AG08395 (cell line): ENCODE data around the gene BCAP29.
A peak's percentile ranks its signal among the peaks of the same experiment; 100 is the strongest.
"Not testable (repeated sequence)": the region's sequence is repeated elsewhere in the genome, so short reads cannot be mapped to it uniquely, and the experiment has no call there.

Experiments used
- DNase-seq: peaks from one replicate; pipeline ENCODE4 v3.0.0; 2012; ENCODE audit warnings: mixed read lengths, low spot score

Gene BCAP29

DNA sequence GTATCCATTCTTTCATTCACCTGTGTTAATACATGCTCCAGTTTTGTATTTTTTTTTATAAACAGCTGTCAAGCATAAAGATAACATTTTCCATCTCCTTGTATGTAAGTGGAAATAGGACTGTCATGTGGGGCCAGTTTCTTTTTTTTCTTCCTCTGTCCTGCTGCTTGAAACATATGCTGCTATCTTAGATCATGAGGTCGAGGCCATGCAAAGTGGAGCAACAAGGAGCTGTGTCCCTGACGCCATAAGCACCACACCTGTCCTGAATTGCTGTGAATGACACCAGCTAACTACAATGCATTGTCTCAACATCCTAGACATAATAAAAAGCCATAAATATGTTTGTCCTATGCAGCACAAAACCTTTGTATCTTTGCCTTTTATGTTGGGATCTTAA lies 42.8 kb downstream of the BCAP29 start:
- DNase-seq: no peak

DNA sequence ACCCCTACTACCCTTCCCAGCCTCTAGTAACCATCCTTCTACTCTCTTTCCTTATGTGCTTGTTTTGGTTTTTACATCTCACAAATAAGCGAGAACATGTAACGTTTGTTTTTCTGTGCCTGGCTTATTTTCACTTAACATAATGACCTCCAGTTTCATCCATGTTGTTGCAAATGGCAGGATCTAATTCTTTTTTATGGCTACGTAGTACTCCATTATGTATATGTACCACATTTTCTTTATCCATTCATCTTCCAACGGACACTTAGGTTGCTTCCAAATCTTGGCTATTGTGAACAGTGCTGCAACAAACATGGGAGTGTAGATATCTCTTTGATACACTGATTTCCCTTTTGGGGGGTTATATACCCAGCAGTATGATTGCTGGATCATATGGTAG lies 47.0 kb downstream of the BCAP29 start:
- no peak for DNase-seq

DNA sequence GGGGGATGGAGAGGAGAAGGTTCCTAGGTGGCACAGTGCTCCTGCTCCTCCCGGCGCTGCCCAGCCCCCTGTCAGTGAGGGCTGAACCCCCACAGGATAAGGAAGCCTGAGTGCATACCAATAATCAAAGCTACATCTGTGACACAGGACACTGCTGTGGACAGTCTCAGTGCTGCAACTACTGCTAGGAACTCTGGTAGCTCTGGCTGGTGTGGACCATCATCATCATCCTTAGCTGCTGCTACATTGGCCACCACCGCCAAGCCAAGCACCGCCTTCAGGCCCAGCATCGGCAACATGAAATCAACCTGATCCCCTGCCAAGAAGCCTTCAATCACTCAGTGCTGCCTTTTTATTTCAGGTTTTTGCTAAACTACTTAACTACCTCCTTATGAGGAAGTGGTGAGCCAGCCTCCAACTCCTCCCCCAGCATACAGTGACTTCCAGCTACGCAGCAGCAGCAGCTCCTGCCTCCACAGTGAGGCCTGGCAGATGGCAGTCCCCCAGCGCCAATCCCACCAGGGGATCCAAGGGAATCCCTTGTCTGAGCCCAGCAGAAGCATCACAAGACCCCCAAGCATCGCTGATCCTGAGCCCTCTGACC lies 48.5 kb downstream of the BCAP29 start:
- no peak for DNase-seq

DNA sequence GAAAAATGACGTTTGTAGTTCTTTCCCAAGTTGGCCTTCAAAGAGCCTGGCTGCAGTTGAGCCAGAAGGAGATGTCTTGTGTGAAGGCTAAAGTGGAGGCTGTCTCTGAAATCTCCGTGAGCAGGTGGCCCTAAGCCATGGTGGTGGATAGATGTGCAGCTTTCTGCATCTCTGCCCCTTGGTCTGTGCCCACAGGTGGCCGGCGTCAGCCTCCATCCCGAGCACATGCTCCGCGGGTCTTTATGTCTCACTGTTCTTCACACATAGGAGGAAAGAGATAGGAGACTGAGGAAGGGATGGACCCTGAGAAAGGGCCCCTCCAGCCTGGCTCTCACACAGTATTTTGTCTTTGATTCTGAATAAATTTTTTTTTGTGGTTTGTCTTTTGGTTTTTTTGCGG lies 50.3 kb downstream of the BCAP29 start:
- DNase-seq: no peak

DNA sequence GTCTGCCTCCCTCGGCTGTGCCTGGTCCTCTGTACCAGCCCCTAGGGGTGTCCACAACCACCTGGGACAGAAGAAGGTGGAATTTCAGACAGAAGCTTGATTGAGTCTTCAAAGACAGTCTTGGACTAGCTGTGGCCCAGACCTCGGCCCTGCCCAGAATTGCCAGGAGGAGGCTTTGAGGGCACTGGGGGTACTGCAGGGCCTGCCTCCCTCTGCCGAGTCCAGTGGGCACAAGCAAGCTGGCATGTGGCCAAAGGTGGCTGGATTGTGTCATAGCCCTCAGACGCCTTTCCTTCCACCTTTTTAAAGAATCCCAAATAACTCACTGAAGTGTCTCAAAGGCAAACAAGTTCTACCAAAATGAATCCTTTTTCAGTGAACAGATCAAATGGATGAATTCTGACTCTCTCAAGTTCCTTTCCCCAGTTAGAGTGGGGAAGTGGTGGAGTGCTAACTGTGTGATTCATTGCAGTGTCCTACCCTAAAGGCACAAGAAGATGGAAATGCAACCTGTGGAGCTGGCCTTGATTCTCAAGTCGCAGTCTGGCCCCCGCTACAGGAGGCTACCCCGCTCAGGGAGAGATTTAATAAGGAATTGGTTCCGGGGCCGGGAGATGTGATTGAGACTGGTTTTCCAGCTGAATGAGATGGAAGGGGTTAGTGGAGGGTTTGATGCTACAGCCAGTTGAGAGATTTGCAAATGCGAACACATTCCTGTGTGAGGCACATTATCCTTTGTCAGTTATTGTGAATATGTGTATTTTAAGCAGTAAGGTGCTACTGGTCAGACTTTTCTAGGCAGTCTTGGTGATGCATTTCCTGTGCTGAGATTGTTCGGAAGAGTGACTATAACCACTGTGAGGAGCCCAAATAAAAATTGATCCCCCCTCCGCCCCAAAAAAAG lies 51.8 kb downstream of the BCAP29 start:
- DNase-seq: no peak

DNA sequence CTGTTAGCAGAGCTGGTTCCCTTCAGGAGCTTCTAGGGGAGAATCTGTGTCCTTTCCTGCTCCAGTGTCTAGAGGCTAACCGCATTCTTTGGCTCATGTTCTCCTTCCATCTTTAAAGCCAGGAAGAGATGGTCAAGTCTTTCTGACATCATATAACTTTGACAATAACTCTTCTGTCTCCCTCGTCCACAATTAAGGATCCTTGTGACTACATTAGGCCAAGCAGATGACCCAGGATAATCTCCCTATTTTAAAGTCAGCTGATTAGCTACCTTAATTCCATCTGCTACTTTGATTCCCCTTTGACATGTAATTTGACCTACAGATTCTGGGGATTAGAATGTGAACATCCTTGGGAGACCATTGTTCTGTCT lies 52.4 kb downstream of the BCAP29 start:
- no peak for DNase-seq

DNA sequence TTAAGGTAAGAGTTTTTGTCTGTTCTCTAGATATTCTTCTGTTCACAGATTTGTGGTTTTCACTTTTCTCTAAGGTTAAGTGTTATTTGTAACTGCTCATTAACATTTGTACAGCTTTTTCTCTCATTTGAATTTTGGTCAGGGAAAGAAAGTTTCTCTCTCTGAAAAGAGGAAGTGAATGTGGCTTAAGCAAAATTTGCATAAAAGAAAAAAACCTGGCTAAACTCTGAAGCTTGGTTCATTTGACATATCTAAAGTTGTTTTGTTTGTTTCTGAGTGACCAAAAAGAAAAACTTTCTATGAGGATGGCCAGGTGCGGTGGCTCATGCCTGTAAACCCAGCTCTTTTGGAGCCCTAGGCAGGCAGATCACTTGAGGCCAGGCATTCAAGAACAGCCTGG lies 58.5 kb downstream of the BCAP29 start:
- no peak for DNase-seq

DNA sequence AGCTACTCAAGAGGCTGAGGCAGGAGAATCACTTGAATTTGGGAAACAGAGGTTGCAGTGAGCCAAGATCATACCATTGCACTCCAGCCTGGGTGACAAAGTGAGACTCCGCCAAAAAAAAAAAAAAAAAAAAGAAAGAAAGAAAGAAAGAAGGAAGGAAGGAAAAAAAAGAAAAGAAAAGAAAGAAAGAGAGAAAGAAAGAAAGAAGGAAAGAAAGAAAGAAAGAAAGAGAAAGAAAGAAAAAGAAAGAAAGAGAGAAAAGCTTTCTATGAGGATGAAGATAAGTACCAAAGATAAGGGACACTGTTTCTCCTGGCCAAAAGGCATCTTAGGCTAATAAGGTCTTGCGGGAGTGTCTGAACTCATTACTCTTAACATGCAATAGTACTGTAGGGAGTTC lies 59.0 kb downstream of the BCAP29 start:
- DNase-seq: not testable (repeated sequence)

DNA sequence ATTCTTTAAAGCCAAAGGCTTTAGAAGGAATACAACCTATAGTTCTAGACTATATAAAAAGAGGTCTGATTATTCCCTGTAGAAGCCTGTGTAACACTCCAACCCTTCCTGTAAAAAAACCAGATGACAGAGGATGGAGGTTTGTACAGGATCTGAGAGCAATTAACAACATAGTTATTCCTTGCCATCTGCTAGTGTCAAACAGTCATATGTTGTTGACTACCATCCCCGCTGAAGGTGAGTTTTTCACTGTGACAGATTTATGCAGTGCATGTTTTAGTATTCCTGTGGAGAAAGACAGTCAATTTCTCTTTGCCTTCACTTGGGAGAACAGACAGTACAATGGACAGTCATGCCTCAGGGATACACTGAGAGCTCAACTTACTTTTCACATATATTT lies 61.6 kb downstream of the BCAP29 start:
- DNase-seq: no peak

DNA sequence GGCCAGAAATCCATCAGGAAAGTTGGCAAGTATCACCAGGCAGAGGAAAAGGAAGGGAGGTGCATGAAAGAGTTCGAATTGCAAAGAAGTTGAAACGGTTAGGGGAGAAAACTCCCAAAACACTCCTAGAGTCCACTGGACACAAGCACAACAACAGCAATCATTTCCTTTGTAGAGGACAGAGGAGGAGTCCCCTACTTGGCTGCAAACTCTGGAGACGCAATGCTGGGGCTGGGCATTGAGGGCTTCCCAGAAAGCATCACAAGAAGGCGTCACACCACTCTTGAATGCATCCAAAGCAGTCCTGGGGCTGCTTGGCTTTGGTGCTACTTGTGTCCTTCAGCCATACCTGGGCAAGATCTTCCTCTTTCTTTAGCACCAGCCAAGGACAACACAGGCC lies 62.5 kb downstream of the BCAP29 start:
- DNase-seq: no peak

DNA sequence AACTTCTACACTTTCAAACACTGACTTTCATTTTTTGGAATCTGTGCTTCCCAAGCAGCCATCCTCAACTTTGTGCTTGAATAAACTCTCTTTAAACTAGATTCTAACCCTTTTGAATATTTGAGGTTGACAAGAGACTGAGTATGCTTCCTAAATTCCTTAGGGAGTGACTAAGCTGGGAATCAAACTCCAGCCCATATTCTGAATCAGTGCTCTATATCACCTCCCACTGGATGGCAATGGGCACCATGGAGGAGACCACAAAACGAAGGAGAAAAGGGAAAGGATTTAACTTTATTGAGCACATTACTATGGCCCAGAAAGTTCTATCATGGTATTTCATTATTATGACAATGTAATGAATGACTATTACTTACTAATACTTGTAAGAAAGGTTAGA lies 63.4 kb downstream of the BCAP29 start:
- DNase-seq: peak; percentile 55

DNA sequence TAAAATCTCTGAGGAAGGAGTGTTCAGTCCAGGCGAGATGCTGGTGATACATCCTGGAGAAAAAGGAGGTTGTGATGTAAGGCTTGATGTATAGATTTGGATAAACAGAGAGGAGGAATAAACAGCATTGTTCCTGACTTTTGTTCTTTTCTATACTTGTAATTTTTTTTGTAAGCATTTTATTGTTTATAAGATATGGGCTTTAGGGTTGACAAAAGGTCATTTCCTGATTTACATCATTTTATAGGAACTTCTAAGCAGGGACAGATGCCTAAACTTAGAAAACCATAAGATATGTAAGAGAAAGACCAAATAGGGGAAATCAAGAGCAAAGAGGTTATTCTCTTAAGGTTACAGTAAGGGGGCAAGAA lies 63.9 kb downstream of the BCAP29 start:
- DNase-seq: no peak

DNA sequence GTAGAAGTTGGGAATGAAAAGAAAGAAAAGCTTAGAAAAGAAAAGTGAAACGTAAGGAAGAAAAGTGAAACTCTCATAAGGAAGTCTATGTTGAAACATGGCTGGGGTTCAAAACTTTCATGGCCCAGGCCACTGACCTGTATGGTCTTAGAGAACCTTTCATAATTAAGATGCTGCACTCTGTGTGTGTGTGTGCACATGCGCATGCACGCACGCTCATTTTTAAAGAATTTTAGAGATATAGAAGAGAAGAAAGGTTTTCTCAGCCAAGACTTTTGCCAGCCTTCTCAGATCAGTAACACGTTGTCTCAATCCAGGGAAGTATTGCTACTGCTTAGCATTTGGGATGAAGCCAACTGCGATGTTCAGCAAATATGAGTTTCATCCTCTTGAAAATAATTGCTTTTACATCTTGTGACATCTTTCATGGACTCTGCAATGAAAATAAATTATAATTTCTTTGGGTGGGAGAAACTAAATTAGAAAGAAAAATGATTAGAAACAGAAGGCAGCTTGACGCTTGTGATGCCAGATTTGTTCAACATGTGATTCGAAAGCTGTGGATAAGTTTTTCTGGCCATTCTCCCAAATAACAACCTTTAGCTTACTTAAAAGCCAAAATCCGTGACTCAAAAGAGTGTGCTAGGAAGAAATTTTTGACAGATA lies 64.4 kb downstream of the BCAP29 start:
- no peak for DNase-seq

DNA sequence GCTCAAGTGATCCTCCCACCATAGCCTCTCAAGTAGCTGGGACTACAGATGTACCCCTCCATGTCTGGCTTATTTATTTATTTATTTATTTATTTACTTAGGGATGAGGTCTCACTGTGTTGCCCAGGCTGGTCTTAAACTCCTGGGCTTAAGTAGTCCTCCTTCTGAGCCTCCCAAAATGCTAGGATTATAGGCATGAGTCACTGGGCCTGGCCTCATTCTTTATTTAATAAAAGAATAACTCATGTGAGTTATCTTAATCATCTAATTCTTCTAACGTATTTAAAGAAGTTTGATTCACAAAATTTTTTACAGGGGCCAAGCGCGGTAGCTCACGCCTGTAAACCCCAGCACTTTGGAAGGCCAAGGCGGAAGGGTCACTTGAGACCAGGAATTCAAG lies 72.6 kb downstream of the BCAP29 start:
- DNase-seq: no peak

DNA sequence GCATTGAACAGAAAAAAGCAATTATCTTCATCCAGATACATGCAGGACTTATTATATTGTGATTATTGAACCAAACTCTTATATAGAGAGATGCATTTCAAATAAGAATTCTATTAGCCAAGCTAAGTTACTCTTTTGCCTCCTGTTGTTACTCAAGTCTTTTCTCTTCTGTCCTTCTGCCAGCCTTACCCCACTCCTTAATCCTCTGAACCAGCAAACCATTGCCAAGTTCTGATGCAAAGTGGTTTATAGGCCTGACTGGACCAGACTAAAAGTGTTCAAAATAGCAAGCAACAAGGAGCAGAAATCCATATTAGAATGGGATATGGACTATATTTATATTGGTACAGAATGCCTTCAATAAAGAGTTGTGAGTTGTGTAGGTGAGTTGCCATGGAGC lies 78.4 kb downstream of the BCAP29 start:
- DNase-seq: no peak

DNA sequence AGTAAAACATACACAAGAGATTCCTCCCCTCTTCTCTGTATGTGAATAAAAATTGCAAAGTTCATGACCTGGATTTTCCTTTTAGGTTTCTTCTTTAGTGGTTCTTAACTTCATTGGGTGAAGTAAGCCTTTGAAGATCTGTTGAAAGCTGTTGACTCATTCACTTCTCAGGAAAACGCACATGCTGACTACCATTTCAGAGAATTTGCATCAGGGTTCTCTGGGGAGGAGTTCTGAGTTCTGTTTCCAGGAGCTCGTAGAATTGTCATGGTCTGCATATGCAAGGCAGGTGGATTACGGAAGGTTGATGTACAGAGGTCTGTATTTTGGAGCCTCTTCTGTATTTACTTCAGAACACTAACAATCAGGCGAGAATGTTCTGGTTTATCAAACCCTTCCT lies 79.6 kb downstream of the BCAP29 start:
- peak; percentile 62 for DNase-seq

DNA sequence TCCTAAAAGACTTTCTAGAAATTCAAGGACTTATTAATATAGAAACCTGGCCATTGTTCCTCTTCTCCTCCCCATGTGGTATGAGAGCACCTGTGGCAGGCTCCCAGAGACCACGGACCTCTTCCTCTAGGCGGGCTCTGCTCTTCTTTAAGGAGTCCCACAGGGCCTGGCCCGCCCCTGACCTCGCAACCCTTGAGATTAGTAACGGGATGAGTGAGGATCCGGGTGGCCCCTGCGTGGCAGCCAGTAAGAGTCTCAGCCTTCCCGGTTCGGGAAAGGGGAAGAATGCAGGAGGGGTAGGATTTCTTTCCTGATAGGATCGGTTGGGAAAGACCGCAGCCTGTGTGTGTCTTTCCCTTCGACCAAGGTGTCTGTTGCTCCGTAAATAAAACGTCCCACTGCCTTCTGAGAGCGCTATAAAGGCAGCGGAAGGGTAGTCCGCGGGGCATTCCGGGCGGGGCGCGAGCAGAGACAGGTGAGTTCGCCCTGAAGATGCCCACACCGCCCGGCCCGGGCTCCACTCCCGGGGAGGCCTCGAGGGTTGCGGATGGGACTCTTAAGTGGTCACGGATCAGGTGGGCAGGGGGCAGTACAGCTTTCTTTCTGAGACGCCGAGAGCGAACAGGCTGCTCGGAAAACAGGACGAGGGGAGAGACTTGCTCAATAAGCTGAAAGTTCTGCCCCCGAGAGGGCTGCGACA lies 80.5 kb downstream of the BCAP29 start, which contains the start of gene SLC26A4:
TSS of gene SLC26A4 (plus strand) at position 448 of the 700 bp plus-strand sequence. CDS start 814 bp downstream, outside the sequence.
- DNase-seq: no peak

DNA sequence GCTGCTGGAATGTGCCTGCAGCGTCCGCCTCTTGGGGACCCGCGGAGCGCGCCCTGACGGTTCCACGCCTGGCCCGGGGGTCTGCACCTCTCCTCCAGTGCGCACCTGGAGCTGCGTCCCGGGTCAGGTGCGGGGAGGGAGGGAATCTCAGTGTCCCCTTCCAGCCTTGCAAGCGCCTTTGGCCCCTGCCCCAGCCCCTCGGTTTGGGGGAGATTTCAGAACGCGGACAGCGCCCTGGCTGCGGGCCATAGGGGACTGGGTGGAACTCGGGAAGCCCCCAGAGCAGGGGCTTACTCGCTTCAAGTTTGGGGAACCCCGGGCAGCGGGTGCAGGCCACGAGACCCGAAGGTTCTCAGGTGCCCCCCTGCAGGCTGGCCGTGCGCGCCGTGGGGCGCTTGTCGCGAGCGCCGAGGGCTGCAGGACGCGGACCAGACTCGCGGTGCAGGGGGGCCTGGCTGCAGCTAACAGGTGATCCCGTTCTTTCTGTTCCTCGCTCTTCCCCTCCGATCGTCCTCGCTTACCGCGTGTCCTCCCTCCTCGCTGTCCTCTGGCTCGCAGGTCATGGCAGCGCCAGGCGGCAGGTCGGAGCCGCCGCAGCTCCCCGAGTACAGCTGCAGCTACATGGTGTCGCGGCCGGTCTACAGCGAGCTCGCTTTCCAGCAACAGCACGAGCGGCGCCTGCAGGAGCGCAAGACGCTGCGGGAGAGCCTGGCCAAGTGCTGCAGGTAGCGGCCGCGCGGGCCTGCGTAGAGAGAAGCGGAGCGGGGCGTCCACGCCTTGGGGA lies 81.2 kb downstream of the BCAP29 start:
- DNase-seq: no peak

DNA sequence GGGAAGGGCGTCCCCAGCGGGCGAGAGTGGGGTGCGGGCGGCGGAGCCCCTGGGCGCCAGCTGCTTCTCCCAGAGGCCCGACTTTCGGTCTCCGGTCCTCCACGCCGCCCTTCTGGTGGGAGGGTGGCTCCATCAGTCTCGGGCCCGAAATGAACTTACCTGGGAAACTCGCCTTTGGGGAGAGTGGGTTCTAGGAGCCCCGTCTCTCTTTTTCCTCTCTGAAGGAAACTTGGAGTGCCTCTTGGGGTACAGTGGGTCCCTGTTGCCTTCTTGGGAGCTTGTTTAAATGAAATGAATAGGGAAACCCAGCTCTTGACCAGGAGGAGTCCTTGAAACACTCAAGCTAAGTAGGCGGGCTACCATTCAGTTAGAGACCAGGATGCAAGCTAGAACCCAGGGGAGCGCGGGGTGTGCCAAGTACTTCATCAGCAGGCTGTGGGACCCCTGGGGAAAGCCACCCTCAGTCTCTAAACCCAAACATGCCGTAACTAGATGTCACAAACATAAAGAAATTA lies 81.9 kb downstream of the BCAP29 start:
- no peak for DNase-seq

DNA sequence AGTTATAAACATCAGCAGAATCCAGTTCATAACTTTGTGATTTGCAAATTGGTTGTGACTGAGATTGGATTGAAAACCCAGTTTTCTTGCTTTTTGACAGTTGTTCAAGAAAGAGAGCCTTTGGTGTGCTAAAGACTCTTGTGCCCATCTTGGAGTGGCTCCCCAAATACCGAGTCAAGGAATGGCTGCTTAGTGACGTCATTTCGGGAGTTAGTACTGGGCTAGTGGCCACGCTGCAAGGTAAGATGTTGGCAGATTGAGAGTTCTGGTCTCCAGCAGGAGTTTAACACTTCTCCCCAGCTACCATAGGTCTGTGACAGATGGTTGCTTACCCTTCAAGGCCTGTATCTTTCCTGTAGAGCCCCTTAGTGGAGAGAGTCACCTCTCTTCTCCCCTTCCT lies 83.2 kb downstream of the BCAP29 start:
- no peak for DNase-seq

DNA sequence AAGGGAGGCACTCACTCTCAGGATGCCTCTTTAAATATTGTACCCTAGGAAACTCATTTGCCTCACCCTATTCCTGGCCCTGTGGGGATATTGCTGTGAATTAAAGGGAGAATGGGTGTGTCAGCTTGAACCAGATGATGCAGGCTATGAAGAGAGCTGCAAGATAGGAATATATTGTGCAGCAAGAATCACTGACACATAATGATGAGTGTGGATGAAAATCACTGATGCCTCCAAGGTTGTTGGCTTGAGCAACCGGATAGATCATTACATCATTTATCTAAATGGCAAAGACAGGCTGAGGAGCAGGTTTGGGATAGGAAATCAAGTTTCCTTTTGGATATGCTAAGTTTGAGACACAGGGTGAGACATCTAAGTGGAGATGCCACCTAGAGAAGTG lies 86.7 kb downstream of the BCAP29 start:
- DNase-seq: no peak

DNA sequence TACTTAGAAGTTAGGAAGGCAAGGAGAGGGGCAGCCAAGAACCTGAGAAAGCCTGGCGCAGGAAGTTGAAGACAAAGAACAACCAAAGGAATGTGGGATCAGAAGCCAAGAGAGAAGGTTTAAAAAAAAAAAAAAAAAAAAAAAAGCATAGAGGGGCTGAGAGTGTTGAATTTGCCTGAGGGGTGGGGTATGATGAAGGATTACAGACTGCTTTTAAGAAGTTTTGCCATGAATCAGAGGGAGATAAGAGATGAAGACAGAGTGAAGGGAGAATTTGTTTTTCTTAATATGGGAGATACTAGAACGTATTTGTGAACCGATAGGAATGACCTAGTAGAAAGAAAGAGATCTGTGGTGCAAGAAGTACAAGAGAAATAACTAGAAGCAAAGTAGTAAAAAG lies 87.3 kb downstream of the BCAP29 start:
- DNase-seq: no peak
